GM23338 (cell line): ENCODE results near the gene ZNF334. TPM values are rescaled to one million over a fixed set of nuclear protein-coding genes. Genes with fewer than 3 reads are reported as not detected.
A peak's percentile ranks its signal among the peaks of the same experiment; 100 is the strongest.

Experiments used
- ATAC-seq: fragments of 200-7000 bp; cut with Tn5 transposase; 3 replicates; pipeline ENCODE4 v1.9.1; 2020
- DNase-seq: peaks from one replicate; pipeline ENCODE4 v3.0.0-alpha.2; 2015; ENCODE audit warnings: low spot score
- H2AFZ ChIP-seq: fragments of 200-600 bp; sonication (generic); 2 replicates; pipeline ENCODE4 v1.8.0; 2016; ENCODE audit warnings: antibody characterized with exemption, mild to moderate bottlenecking, moderate library complexity
- H3F3A ChIP-seq: fragments of 200-600 bp; sonication (generic); replicated peaks from 2 replicates; pipeline ENCODE4 v1.8.0; 2017; ENCODE audit warnings: antibody characterized with exemption, mixed run types, low read depth
- H3K27ac ChIP-seq: fragments of 200-600 bp; sonication (generic); 2 replicates; pipeline ENCODE4 v1.6.1; 2016; ENCODE audit warnings: low read depth
- H3K27me3 ChIP-seq: fragments of 200-600 bp; sonication (generic); 2 replicates; pipeline ENCODE4 v1.8.0; 2016; ENCODE audit warnings: mild to moderate bottlenecking, mixed run types, moderate library complexity; ENCODE audit not compliant: insufficient read depth
- H3K36me3 ChIP-seq: fragments of 200-600 bp; sonication (generic); 2 replicates; pipeline ENCODE4 v1.8.0; 2016; ENCODE audit warnings: mild to moderate bottlenecking; ENCODE audit not compliant: insufficient read depth
- H3K4me1 ChIP-seq: fragments of 200-600 bp; sonication (generic); 2 replicates; pipeline ENCODE4 v1.8.0; 2016; ENCODE audit warnings: mild to moderate bottlenecking, moderate library complexity; ENCODE audit not compliant: insufficient read depth
- H3K4me2 ChIP-seq: fragments of 200-600 bp; sonication (generic); 2 replicates; pipeline ENCODE4 v1.7.1; 2017; ENCODE audit warnings: mixed run types
- H3K4me3 ChIP-seq: fragments of 200-600 bp; sonication (generic); 2 replicates; pipeline ENCODE4 v1.6.1; 2016; ENCODE audit warnings: mixed run types
- H3K79me2 ChIP-seq: fragments of 200-600 bp; sonication (generic); replicated peaks from 2 replicates; pipeline ENCODE4 v1.8.0; 2017; ENCODE audit warnings: mild to moderate bottlenecking; ENCODE audit not compliant: insufficient read depth
- H3K9me2 ChIP-seq: fragments of 200-600 bp; sonication (generic); 2 replicates; pipeline ENCODE4 v1.8.0; 2017; ENCODE audit not compliant: insufficient read depth
- H4K20me1 ChIP-seq: fragments of 200-600 bp; sonication (generic); replicated peaks from 2 replicates; pipeline ENCODE4 v1.8.0; 2017; ENCODE audit warnings: mild to moderate bottlenecking; ENCODE audit not compliant: insufficient read depth
- H3K27ac Mint-ChIP-seq: 2 replicates; pipeline ENCODE4 v1.8.0; 2020; ENCODE audit warnings: inconsistent platforms, mild to moderate bottlenecking, moderate library complexity, mixed read lengths
- H3K27me3 Mint-ChIP-seq: 3 replicates; pipeline ENCODE4 v1.8.0; 2022; ENCODE audit warnings: low read depth, mild to moderate bottlenecking, moderate library complexity, mixed read lengths, inconsistent platforms; ENCODE audit not compliant: insufficient read depth, poor library complexity
- H3K36me3 Mint-ChIP-seq: 3 replicates; pipeline ENCODE4 v1.8.0; 2021; ENCODE audit warnings: low read depth, mild to moderate bottlenecking, inconsistent platforms, moderate library complexity, mixed read lengths
- H3K4me1 Mint-ChIP-seq: 3 replicates; pipeline ENCODE4 v1.8.0; 2020; ENCODE audit warnings: mild to moderate bottlenecking, inconsistent platforms, mixed read lengths
- H3K4me3 Mint-ChIP-seq: 3 replicates; pipeline ENCODE4 v1.8.0; 2021; ENCODE audit warnings: moderate library complexity, mild to moderate bottlenecking, inconsistent platforms, mixed read lengths
- H3K9me3 Mint-ChIP-seq: 3 replicates; pipeline ENCODE4 v1.8.0; 2020; ENCODE audit warnings: moderate library complexity, mild to moderate bottlenecking, inconsistent platforms, mixed read lengths
- ETS1 ChIP-seq: IDR thresholded peaks from 2 replicates; pipeline ENCODE4 v1.6.1; 2016; ENCODE audit warnings: antibody characterized with exemption
- EZH2phosphoT487 ChIP-seq: fragments of 200-600 bp; sonication (generic); IDR thresholded peaks from one replicate; pipeline ENCODE4 v1.8.1; 2018; ENCODE audit warnings: antibody characterized with exemption; ENCODE audit not compliant: unreplicated experiment
- NANOG ChIP-seq: IDR thresholded peaks from 2 replicates; pipeline ENCODE4 v1.6.1; 2016; ENCODE audit warnings: antibody characterized with exemption, borderline replicate concordance
- REST ChIP-seq: IDR thresholded peaks from one replicate; pipeline ENCODE4 v1.6.1; 2018; ENCODE audit warnings: antibody characterized with exemption; ENCODE audit not compliant: unreplicated experiment
- STAT1 ChIP-seq: IDR thresholded peaks from one replicate; pipeline ENCODE4 v1.6.1; 2016; ENCODE audit warnings: antibody characterized with exemption; ENCODE audit not compliant: unreplicated experiment
- ZNF114 ChIP-seq: fragments of 250-450 bp; sonication (Bioruptor Pico); IDR thresholded peaks from 2 replicates; pipeline ENCODE4 v1.5.0; 2020; ENCODE audit warnings: mild to moderate bottlenecking, moderate library complexity
- ZNF331 ChIP-seq: fragments of 250-450 bp; sonication (Bioruptor Pico); IDR thresholded peaks from 2 replicates; pipeline ENCODE4 v1.5.0; 2020; ENCODE audit warnings: low read depth, mild to moderate bottlenecking, moderate library complexity
- polyA plus RNA-seq: library from polyadenylated mRNA; unstranded; fragments of >200 nt; fragmentation: Nextera tagmentation; extraction: Ambion mirVana; gene quantifications from 2 replicates; pipeline ENCODE4 v1.2.1, GENCODE V29; 2016
- total RNA-seq: library from RNA; depleted of rRNA; stranded (reverse); fragments of >200 nt; shearing (Covaris generic); gene quantifications from 2 replicates; pipeline ENCODE4 v1.2.3, GENCODE V29; 2014
- TF ChIP-seq, protein P1 (sequence below), 2 experiments: fragments of 200-600 bp in 1 of 2; sonication (generic) in 1 of 2; conservative IDR thresholded peaks; 2 replicates each; pipeline versions ENCODE4 v1.5.1 to v1.6.1; 2016 to 2017; ENCODE audit warnings: antibody characterized with exemption in 2 of 2, low read depth in 2 of 2, mild to moderate bottlenecking in 2 of 2, moderate library complexity in 1 of 2
- TF ChIP-seq, protein P2 (sequence below): fragments of 250-450 bp; sonication (Bioruptor Pico); IDR thresholded peaks from 2 replicates; pipeline ENCODE4 v1.5.0; 2020; ENCODE audit warnings: mild to moderate bottlenecking, moderate library complexity

Gene ZNF334
- total and polyA plus RNA-seq, 2 experiments from 2014 or later, result 12.4 to 19.1 TPM

DNA sequence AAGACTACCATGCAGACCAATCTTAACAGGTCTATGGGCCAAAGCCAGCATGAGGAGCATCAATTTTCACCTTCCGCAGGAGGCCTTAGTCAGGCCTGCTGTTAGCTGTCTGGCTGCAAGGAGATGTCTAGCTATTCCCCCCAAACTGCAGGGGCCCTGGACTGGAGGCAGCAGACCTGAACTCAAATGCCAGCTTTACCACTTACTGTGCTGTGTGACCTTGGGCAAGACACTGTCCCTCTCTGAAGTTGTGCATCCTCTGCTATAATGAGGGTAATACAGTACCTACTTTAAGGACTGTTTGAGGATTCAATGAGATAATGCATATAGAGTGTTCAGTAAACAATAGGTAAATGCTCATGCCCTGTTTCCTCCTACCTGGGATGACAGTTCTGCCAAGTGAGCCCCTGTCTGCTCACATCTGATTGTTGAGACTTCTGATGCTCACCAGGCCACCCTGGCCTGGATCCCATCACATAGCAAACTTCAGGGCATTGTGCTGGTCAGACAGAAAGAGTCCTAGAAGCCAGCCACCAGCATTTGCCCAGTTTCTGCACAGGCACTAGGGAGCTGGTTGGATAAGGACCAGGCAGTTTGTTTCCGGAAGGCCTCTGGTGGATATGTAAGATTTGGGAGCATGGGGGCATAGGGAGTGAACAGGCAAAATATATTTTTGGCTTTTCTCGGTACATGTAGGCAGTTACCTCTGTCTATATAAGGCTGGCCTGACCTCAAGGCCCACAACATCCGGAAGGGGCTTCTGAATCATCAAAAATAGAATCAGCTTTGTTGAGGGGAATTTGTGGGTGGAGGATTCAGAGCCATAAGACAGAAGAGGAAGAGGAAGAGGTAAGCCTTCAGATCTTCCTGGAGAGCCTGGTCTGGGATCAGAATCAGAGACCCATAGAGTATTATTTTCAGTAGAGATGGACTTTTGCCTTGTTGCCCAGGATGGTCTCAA lies 39.4 kb upstream of the ZNF334 start:
- Mint-ChIP-seq H3K36me3 (no peaks in the 10 kb centered on the region), H3K4me3 (no peak overlapping the region; the same call in 2 of the 3 replicates), H3K4me1 (peaks cover 45% of the 10 kb centered on the region), H3K9me3 (no peaks in the 10 kb centered on the region; the same call in 2 of the 3 replicates), H3K27me3 (peaks cover 13% of the 10 kb centered on the region), H3K27ac (peak overlapping the region; percentile 94)
- no peaks in the 10 kb centered on the region for H3K9me2 ChIP-seq
- H3K27ac ChIP-seq, result peak overlapping the region; percentile 72
- H3K27me3 ChIP-seq, result no peaks in the 10 kb centered on the region
- peak overlapping the region; percentile 49 for H3K4me2 ChIP-seq
- no peaks in the 10 kb centered on the region for H4K20me1 ChIP-seq
- H3K4me1 ChIP-seq, result peaks cover 58% of the 10 kb centered on the region
- H3F3A ChIP-seq, result no peaks in the 10 kb centered on the region
- no peaks in the 10 kb centered on the region for H3K36me3 ChIP-seq
- DNase-seq (no peak), ATAC-seq (peak; percentile 25)
- no peak for TF ChIP-seq REST
- TF ChIP-seq EZH2phosphoT487, result no peak
- no peak for TF ChIP-seq STAT1
- TF ChIP-seq ZNF331 (CRISPR knock-in tag), result no peak
- no peak for TF ChIP-seq ETS1
- no peak for TF ChIP-seq ZNF114 (CRISPR knock-in tag)
- no peak for TF ChIP-seq NANOG
- TF ChIP-seq, protein P1, sequence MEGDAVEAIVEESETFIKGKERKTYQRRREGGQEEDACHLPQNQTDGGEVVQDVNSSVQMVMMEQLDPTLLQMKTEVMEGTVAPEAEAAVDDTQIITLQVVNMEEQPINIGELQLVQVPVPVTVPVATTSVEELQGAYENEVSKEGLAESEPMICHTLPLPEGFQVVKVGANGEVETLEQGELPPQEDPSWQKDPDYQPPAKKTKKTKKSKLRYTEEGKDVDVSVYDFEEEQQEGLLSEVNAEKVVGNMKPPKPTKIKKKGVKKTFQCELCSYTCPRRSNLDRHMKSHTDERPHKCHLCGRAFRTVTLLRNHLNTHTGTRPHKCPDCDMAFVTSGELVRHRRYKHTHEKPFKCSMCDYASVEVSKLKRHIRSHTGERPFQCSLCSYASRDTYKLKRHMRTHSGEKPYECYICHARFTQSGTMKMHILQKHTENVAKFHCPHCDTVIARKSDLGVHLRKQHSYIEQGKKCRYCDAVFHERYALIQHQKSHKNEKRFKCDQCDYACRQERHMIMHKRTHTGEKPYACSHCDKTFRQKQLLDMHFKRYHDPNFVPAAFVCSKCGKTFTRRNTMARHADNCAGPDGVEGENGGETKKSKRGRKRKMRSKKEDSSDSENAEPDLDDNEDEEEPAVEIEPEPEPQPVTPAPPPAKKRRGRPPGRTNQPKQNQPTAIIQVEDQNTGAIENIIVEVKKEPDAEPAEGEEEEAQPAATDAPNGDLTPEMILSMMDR (conservative IDR thresholded peaks at IDR 0.05; ENCODE audit: low read depth in 2 of 2), result no peak
- TF ChIP-seq, protein P2, sequence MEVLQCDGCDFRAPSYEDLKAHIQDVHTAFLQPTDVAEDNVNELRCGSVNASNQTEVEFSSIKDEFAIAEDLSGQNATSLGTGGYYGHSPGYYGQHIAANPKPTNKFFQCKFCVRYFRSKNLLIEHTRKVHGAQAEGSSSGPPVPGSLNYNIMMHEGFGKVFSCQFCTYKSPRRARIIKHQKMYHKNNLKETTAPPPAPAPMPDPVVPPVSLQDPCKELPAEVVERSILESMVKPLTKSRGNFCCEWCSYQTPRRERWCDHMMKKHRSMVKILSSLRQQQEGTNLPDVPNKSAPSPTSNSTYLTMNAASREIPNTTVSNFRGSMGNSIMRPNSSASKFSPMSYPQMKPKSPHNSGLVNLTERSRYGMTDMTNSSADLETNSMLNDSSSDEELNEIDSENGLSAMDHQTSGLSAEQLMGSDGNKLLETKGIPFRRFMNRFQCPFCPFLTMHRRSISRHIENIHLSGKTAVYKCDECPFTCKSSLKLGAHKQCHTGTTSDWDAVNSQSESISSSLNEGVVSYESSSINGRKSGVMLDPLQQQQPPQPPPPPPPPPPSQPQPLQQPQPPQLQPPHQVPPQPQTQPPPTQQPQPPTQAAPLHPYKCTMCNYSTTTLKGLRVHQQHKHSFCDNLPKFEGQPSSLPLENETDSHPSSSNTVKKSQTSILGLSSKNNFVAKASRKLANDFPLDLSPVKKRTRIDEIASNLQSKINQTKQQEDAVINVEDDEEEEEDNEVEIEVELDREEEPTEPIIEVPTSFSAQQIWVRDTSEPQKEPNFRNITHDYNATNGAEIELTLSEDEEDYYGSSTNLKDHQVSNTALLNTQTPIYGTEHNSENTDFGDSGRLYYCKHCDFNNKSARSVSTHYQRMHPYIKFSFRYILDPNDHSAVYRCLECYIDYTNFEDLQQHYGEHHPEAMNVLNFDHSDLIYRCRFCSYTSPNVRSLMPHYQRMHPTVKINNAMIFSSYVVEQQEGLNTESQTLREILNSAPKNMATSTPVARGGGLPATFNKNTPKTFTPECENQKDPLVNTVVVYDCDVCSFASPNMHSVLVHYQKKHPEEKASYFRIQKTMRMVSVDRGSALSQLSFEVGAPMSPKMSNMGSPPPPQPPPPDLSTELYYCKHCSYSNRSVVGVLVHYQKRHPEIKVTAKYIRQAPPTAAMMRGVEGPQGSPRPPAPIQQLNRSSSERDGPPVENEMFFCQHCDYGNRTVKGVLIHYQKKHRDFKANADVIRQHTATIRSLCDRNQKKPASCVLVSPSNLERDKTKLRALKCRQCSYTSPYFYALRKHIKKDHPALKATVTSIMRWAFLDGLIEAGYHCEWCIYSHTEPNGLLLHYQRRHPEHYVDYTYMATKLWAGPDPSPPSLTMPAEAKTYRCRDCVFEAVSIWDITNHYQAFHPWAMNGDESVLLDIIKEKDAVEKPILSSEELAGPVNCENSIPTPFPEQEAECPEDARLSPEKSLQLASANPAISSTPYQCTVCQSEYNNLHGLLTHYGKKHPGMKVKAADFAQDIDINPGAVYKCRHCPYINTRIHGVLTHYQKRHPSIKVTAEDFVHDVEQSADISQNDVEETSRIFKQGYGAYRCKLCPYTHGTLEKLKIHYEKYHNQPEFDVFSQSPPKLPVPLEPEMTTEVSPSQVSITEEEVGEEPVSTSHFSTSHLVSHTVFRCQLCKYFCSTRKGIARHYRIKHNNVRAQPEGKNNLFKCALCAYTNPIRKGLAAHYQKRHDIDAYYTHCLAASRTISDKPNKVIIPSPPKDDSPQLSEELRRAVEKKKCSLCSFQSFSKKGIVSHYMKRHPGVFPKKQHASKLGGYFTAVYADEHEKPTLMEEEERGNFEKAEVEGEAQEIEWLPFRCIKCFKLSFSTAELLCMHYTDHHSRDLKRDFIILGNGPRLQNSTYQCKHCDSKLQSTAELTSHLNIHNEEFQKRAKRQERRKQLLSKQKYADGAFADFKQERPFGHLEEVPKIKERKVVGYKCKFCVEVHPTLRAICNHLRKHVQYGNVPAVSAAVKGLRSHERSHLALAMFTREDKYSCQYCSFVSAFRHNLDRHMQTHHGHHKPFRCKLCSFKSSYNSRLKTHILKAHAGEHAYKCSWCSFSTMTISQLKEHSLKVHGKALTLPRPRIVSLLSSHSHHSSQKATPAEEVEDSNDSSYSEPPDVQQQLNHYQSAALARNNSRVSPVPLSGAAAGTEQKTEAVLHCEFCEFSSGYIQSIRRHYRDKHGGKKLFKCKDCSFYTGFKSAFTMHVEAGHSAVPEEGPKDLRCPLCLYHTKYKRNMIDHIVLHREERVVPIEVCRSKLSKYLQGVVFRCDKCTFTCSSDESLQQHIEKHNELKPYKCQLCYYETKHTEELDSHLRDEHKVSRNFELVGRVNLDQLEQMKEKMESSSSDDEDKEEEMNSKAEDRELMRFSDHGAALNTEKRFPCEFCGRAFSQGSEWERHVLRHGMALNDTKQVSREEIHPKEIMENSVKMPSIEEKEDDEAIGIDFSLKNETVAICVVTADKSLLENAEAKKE, result no peak
- peak overlapping the region; percentile 40; the same call in 1 of the 2 replicates for H2AFZ ChIP-seq
- no peaks in the 10 kb centered on the region for H3K79me2 ChIP-seq
- no peak overlapping the region for H3K4me3 ChIP-seq
